GM21528 (cell line): ENCODE data around the gene HPSE2.

Experiments
- ATAC-seq: cut with Tn5 transposase; IDR thresholded peaks from one replicate; pipeline ENCODE4 v1.9.1; 2021; ENCODE audit warnings: mild to moderate bottlenecking, moderate library complexity; ENCODE audit not compliant: unreplicated experiment, low FRiP score

Gene HPSE2

DNA sequence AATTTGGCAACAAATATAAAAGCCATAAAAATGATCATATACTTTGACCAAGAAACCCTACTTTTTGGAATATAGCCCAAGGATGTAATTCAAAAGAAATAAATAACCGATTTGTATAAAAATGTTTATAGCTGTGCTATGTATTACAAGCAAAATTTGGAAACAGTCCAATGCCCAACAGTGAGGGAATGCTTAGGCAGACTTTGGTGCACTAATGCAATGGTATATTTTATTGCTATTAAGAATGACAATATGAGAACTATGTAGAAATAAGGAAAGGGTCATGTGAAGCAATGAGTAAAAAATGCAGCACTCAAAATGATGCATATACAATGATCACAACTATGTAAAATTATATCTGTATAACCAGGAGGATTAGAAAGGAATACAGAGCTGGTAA lies 515.1 kb downstream of the HPSE2 start:
- no peak for ATAC-seq

DNA sequence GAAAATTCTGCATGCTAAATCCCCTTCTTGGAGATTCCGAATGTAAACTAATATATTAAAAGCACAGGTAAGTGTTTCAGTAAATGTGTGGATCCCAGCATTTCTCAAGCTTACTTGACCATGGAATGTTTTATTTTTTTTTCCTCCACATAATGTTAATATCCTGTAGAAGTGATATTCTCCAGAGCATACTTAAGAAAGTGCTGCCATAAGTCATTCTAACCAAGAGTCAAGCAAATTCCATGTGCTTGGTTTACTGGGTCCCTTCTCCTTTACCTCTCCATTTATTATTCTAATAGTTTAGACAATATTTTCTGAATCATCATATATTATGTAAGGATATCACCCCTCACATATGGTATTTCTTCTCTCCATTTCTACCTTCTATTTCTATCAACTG lies 522.1 kb downstream of the HPSE2 start:
- no peak for ATAC-seq

DNA sequence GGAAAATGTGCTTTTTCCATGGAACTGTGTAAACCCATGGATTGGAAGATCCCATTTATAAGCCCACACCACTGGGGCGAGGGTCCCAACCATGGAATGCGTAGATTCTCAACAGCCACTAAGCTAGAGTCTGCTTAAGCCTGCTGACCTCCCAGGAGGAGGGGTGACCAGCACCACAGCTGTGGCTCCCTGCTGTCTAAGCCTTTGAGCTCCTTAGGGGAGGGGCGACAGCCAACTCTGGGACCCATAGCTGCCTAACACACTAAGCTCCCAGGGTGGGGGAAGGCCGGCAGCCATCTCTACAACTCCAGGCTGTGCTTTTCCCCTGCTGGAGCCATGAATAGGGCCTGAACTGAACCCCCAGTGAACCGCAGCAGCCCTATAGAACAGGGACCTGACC lies 539.1 kb downstream of the HPSE2 start:
- no peak for ATAC-seq

DNA sequence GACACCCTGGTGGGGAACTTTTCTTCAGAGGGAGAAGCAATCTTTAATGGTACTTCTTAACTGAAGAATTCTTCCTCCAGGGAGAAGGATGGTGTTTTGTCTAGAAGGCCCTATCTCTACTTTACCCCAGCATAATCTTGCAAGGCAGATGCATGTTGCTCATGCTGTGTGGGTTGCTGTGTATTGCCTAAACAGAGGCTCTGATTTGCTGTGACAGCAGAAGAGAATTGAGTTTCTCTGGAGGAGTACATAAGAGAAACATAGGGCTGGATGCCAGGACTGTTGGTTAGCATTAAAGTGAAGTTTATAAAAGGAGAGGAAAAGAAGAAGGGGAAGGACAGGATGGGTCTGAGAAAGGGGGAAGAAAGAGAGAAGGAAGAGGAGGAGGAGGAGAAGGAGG lies 540.8 kb downstream of the HPSE2 start:
- ATAC-seq: no peak

DNA sequence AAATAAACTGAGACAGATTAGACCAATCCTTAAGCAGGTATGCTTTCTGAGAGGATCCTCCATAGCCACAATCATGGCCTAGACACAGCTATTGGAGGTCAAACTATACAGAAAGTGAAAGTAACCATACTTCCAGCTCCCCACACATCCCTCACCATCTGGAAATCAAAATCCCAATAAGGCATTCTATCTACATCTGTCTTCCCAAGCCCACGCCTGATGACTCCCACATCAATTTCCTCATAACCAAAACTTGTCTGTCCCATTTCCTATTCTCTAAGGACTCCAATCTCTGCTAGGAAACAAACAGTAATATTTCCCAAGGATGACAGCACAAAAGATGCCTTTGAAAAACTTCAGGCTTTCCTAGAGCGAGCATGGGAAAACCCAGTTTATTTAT lies 541.6 kb downstream of the HPSE2 start:
- ATAC-seq: no peak

DNA sequence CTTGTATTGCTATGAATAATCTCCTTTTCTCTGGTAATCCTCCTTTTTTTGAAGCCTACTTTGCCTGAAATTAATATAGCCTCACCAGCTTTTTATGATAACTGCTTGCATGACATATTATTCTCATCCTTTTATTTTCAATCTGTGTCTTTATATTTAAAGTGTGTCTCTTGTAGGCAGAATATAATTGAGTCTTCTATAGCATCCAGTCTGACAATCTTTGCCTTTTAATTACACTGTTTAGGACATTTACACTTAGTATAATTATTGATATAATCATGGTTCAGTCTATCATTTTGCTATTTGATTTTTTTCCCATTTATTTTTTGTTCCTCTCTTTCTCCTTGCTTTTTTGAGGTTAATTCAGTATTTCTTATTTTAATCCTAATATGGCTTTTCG lies 548.0 kb downstream of the HPSE2 start:
- no peak for ATAC-seq

DNA sequence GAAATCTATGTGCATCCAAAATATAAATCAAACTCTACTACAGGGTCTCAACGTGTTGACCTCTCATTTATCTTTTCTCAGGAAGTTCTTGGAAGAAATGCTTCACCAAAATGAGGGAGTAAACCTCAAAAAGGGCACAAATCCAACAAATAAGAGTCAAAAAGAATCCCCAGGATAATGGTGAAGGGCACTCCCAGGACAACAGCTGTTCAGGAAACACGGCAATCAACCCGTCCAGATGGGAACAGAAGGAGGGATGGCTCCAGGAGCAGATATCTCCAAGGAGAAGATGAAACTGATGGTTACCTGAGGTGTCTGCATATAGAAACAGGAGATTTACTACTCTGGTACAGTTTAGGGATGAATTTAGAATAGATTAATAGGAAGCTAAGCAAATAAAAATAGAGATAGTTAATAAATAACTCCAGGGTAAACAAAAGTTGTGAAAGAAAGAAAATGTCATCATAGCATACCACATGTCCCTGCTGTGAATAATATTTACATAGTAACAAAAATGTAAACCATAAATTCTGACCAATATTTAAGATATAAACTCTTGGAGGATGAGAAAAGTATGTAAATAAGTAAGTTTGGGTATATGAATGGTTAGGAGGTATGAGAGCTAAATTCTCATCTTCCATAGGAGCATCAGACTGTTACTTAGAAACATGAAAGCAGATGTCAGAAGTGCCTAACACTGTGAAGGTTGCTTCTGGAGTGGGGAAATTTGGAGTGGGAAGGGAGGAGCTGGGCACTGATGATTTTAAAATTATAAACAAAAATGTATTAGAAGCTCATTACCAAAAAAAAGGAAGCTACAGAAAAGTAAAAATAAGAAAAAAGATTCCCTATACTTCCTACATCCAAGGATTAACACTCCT lies 551.4 kb downstream of the HPSE2 start:
- ATAC-seq: no peak

DNA sequence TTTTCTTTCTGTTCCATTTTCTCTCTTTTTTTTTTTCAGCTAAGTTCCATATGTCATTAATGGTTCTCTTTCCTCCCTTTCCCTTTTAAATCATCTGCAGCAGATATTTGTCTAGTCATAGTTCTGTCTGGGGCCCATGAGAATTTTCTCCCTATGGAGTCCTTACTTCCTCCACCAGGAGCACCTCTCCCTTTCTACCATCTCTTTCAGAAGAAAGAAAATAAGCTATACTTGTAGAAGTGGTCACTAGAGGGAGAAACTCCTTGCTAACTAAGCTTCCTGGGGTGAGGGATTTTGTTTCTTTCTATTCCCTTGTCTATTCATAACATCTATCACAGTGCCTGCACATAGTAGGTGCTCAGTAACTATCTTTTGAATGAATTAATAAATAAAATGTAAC lies 558.8 kb downstream of the HPSE2 start:
- ATAC-seq: no peak

DNA sequence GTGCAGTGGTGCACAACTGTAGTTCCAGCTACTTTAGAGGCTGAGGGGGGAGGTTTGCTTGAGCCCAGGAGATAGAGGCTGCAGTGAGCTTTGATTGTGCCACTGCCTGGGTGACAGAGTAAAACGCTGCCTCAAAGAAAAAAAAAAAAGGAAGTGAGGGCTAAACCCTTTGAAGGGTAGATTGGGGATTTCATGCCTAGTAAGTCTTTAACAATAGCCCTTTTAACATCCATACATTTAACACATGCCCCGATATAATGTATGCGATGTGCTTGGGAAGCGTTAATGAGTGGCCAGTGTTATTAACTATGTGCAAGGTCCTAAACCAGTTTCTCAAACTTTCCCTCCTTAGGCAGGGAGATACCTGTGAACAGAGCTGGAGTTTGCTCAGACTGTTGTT lies 559.8 kb downstream of the HPSE2 start:
- no peak for ATAC-seq

DNA sequence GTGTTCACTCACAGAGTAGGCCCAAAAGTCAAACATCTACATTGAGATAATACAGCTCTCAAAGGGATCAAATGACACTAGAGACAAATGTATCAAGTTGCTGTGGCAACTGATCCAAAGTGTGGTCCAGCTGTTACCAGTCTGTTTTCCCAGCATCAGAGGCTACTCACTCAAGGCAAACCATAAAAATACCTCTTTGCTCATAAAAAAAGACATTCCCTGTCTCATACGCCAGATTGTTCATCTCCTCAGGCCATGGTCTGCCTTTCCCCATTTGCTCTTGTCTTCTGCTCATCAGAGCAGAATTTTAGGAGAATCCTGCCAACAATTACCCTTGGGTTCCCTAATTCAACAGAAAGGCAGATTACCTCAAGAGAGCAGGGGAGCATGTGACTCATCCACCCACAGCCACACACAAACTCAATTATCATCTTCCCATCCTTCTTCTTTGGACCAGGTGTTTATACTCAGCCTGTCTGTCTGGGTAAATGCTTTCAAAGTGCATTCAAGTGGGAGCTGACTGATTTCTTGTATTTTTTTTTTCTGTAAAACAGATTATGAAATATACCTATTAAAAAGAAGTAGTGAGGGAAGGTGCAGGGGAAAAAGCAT lies 562.4 kb downstream of the HPSE2 start:
- no peak for ATAC-seq

DNA sequence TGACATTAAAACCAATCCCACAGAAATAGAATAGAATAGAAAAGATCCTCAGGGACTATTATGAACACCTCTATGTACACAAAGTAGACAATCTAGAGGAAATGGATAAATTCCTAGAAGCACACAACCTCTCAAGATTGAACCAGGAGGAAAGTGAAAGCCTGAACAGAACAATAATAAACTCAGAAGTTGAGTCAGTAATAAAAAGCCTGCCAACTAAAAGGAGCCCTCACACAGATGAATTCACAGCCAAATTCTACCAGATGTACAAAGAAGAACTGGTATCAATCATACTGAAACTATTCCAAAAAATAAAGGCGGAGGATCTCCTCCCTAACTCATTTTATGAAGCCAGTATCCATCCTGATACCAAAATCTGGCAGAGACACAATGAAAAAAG lies 568.6 kb downstream of the HPSE2 start:
- ATAC-seq: no peak

DNA sequence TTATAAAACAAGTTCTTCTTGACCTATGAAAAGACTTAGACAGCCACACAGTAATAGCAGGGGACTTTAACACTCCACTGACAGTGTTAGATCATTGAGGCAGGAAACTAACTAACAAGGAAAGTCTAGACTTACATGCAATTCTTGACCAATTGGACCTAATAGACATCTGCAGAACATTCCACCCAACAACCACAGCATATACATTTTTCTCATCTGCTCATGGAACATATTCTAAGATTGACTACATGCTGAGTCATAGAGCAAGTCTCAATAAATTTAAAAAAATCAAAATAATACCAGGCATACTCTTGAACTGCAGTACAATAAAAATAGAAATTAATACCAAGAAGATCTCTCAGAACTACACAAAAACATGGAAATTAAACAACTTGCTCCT lies 569.4 kb downstream of the HPSE2 start:
- ATAC-seq: no peak

DNA sequence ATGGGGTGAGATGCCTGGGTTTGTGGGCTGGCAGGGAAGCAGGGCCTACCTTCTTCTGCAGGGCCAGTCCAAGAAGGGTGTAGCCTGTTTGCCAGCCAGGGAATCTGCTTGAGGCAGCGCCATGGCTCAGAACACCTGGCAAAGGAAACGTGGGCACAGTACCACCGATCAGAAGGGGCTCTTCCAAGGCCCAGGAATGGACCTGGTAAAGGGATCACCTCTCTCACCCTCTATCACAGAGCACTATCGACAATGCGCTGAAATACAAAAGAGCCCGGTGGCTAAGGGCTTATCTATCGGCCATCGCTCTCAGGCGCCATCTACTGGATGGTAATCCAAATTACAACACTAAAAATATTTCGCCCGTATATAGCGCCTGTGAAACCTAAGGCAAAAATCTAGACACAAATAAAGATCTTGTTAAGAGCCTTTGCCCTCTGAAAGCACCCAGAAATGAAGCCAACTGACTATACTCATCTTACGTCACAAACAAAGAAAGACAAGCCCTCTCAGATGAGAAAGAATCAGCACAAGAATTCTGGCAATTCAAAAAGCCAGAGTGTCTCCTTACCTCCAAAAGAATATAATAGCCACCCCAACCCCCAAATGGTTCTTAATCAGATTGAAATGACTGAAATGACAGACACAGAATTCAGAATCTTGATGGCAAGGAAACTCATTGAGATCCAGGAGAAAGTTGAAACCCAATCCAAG lies 571.2 kb downstream of the HPSE2 start:
- no peak for ATAC-seq

DNA sequence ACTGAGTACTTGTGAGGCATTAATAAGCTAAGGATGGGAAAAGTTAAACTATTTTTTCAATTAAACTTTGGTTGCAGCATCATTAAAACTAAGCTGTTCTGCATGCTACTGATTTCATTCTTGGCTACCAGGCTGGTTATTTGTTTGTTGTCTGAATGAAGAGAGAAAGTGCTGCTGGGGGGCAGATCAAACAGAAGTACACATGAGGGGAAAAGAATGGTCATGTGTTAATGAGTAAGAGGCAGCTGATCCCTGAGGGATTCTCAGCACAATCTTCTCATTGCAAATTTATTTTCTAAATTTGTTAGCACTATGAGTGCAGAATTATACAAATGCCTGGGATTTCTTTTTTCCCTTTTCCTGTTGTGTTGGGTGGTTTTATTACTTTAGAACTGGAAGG lies 575.7 kb downstream of the HPSE2 start:
- ATAC-seq: no peak

DNA sequence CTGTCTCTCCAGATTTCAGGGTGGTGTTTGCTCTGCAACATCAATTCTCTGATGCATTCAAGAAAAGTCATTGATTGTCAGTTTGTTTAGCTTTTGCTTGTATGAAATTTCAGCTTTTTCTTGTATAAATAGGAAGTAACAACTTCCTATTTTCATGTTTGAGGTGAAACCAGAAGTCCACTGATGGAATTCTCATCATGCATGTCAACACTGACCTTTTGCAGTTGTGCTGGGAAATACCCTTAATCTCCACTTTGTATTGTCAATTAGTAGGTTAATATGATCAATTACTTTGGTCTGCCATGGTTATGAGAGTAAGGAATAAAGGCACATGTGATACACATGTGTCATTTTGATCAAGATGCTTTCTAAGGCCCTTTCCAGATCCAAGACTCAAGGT lies 580.2 kb downstream of the HPSE2 start:
- ATAC-seq: no peak

DNA sequence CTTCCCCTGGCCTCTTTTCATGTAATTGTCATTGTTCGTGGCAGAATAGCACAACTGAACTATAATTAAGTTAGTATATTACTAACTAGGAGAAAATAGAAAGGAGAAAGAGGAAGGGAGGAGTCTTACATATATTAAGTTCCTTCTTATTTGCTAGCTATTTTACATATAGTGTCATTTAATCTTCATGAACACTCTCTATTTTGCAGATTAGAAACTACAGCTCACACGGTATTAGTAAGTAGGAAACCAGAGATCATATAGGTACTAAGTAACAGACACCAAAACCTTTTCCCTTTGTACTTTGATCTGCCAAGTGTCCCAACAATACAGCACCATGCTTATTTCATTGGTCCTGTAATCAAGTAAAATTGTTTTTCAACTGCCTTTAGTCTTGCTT lies 586.5 kb downstream of the HPSE2 start:
- no peak for ATAC-seq

DNA sequence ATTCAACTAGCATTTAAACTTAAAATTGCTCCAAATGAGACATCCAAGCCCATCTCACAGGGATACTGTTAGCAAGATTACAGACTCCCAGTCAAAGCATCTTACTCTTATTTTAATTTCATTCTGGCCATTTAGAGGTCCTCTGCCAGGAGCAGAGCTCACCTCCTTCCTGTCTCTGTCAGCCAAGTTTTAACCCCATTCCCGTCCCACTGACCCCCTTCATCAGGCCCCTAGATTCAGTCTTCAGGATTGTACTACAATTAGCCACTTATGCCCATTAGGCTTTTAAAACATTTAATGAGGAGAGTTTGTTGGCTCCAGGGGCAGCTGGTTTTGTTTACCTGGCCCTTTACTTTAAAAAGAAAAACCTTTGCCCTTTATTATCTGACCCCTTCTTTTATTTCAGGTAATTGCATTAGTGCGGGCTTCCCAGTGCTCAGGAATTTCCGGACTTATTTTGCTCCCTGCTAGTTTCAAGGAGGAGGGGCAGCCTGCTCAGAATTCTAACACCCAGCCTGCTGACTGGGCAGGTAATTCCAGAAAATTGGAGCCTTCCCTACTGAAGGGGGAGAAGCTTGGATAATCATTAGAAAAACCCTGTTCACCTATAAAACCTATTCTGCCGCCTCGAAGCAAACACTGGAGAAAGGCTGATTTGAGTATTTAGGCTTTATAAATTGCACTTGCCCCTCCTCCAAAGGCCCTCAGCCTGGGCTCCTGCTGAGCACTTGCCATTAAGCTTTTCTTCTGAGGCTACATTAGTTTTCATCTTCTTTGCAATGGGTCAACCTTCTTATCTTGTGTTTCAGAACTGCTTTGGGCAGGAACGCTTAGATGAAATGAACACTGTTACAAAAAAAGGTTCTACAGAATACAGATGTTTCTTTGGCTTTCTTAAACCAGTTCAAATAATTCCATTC lies 588.4 kb downstream of the HPSE2 start:
- ATAC-seq: no peak

DNA sequence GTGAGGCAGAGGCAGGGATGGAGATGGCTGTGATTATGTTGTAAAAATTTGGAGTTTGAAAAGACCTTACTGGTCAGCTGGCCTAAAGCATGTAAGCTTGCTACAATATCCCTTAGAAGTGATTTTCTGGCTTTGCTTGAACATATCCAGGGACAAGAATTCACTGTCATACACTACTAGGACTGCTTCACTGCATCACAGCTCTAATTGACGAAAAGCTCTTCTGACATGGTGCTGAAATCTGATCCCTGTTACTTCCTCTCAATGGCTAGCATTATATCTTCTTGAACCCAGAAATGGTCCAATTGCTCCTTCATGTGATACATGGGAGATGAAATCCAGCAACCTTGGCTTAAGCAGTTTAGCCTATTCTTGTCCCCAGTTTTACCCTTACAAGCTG lies 591.2 kb downstream of the HPSE2 start:
- no peak for ATAC-seq

DNA sequence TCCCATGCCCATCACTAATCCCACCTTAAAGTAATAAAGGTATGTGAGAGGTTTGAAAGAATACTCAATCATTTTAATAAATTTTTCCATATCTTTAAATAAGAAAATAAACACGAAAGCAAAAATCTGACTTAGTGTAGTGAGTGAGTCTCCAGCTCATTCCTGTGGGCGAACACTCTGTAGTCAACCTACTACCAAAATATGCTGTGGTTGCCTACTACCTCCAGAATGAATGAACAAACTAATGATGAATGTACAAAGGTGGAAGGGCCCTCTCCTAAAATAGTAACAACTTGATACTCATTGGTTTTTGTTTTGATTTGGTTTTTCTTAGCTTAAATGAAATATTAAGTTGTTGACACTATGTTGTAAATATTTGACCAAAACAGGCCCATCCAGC lies 593.4 kb downstream of the HPSE2 start:
- ATAC-seq: no peak

DNA sequence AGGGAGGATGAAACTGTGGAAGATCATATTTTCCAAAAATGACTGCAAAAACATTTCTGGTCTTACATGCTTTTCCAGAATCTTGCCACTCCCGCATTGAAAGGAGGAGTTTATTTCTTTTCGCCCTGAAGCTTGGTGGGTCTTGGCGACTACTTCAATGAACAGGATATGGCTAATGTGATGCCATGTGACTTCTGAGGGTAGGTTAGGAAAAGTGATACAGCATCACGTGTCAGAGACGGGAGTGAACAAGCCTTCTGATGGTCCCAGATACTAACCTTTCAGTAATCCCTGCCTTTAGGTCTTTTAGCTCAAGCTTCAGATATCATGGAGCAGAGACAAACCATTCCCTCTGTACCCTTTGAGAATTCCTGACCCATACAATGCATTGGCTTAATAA lies 596.7 kb downstream of the HPSE2 start:
- no peak for ATAC-seq

DNA sequence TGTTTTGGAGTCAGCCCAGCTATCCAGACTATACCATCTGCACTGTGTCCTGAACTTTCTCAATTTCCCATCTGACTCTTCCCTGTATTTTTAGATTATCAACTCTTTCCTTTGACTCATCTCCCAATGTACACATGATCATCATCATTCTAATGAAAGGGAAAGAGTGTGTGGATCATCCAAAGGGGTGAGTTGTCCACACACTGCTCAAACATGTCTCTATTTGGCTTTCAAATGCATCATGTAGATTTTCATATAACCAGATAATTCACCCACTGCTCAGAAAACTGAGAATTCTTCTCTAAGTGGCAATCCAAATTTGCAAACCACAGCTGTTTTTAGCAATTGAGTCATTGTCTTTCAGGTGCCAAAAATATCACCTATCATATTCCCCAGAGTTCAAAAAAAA lies 598.7 kb downstream of the HPSE2 start:
- no peak for ATAC-seq
